ENCODE measurements around the gene SH3BP5L.
"Not testable (repeated sequence)": the region's sequence is repeated elsewhere in the genome, so short reads cannot be mapped to it uniquely, and the experiment has no call there.

The SH3BP5L gene

DNA sequence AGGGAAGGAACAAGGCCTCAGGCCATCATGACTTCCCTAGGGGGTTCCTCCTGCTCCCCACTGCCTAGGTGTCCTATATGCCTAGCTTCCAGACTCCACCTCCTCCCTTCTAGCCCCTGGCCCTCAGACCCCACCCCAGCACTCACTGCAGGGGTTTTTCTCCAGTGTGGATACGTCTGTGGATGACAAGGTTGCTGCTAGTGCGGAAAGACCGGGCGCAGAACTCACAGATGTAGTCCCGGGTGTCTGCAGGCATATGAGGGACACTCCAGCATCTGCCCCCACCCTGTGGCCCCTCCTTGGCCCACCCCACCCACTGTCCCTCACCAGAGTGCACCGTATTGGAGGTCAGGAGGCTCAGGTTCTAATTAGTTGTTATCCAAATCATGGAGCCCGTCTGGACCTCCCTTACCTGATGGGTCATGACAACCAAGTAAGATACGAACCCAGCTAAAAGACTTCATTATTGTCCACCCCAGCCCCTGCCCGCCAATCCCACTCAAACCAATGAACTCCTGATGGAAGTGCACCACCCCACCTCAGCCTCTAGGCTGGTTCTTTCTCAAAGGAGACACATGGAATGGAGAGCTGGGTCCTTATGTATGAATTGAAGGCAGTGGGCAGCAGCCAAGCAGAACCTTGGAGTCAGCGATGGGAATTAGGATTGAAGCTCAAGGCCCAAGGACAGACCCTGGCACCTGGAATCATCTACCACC, 25.0 kb upstream of the SH3BP5L start:
- DNase-seq = no peak

- no peak for DNase-seq
These were observed 24.4 kb upstream of the SH3BP5L start for GRCh38 chr1:248850124-248850523.

DNA sequence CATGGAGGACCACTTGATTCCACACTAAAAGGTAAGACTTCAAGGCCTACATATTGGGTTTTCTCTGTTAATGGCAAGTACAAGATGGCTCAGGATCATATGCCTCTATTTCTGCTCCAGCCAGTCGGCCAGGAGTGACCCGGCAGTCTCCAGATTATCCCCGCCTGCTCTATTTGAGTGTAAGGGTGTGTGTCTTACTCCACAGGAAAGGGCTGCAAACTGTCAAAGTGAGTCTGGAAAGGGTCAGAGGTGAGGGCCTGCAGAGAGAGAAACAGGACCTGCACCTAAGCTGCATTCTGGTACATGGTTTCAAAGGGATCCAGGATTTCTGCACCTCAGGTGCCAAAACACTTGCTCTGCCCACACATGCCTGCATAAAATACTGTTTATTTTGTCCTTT, 23.9 kb upstream of the SH3BP5L start:
- DNase-seq = no peak

GRCh38 chr1:248849152-248849551, 23.4 kb upstream of the SH3BP5L start:
- no peak for DNase-seq

- DNase-seq = no peak
These were observed 22.9 kb upstream of the SH3BP5L start for GRCh38 chr1:248848602-248849001.

GRCh38 chr1:248847956-248848561, 22.3 kb upstream of the SH3BP5L start:
- no peak for DNase-seq

GRCh38 chr1:248847181-248847955, 21.7 kb upstream of the SH3BP5L start:
- no peak for DNase-seq

DNA sequence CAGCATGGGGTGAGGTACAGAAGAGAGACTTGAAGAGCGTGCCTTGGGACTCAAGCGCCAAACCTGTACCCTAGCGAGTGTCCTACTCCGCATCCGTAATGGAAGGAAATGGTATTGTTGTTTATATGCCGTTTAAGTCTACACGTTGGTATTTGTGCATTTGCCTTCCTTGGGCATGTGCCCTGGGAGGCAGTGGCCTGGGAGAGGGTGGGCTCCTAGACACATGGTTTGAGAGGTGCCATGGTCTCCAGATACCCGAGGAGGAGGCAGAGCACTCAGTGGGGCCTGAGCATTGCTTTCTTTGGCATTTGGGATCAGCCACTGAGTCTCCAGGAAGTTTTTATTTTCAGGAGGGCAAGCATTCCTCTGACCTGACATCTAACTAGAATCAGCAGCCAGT, 18.8 kb upstream of the SH3BP5L start:
- DNase-seq = no peak

GRCh38 chr1:248843687-248844086, 18.0 kb upstream of the SH3BP5L start:
- DNase-seq = no peak

- DNase-seq = no peak
These were observed 17.1 kb upstream of the SH3BP5L start for GRCh38 chr1:248842781-248843331.

DNA sequence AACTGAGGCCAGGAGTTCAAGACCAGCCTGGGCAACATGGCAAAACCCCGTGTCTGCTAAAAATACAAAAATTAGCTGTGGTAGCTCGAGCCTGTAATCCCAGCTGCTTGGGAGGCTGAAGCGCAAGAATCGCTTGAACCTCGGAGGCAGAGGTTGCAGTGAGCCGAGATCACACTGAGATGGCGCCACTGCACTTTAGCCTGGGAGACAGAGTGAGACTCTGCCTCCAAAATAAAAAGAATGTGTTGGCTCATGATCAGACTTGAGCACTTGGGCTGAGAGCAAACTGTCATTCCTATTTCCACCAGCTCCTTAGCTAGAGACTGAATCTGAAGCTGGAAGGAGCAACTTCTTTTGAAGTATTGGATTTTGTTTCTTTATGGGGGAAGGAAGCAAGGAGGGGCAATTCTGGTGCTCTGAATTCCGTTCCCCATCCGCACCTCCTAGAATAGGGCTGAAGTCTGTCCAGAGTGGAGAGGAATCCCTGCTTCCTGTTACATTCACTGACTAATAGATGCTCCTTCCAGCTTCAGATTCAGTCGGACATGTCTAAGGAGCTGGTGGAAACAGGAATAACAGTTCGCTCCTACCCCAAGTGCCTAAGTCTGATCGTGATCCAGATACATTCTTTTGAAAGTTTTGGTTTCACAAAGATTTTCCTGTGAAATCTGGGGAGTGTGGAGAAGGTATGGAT, 16.1 kb upstream of the SH3BP5L start:
- DNase-seq = peak; percentile 52 to 60

DNA sequence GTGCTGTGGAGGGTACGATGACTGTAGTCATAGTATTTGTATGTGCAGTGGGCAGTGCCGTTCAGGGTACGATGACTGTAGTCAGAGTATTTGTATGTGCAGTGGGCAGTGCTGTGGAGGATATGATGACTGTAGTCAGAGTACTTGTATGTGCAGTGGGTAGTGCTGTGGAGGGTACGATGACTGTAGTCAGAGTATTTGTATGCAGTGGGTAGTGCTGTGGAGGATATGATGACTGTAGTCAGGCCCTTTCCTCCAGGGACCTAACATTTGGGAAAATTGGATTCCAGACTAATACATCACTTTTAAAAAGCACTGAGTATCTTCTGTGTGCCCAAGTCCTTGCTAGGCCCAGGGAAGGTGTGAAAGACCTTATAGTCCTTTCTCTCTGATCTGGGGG, 15.2 kb upstream of the SH3BP5L start:
- no peak for DNase-seq

GRCh38 chr1:248839168-248839555, 13.4 kb upstream of the SH3BP5L start:
- DNase-seq = no peak

- peak; percentile 91 to 92 for DNase-seq
These were observed 12.8 kb upstream of the SH3BP5L start for GRCh38 chr1:248838357-248839167.

- peak; percentile 94 to 95 for DNase-seq
These were observed 12.2 kb upstream of the SH3BP5L start, which contains the start of gene ZNF672 for GRCh38 chr1:248837781-248838356. TSS of gene ZNF672 (plus strand) at chr1:248838224. CDS start at chr1:248847275, 9,051 bp downstream.

DNA sequence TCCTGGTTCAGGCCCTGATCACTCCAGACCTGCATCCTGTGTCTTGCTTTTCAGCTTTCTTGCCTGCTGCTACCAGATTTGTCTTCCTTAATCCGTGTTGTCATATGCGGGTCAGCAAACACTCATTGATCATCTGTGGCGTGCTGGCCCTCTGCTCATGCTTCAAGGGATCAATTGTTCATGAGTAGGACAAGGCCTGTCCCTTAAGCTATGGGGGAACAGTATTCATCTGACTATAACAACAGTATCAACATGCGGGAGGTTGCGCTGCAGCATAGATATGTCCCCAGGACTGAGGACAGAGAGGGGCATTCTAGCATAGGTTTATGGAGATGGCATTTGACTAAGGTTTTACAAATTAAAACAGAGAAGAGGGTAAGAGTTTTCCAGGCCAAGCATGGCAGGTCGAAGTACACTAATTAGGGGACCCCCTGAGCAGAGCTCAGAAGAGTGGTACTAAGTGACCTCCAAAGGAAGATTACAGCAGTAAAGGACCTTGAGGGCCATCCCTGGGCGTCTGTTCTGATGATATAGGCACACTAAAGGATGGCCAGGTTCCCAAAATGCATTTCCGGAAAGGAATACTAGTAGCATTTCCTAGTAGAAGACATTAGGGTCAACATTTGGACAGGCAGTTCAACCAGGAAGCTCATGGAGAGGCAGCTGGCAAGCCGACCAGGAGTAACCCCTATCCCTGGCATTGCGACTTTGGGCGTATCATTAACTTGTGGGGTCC, 11.5 kb upstream of the SH3BP5L start:
- DNase-seq = no peak

DNA sequence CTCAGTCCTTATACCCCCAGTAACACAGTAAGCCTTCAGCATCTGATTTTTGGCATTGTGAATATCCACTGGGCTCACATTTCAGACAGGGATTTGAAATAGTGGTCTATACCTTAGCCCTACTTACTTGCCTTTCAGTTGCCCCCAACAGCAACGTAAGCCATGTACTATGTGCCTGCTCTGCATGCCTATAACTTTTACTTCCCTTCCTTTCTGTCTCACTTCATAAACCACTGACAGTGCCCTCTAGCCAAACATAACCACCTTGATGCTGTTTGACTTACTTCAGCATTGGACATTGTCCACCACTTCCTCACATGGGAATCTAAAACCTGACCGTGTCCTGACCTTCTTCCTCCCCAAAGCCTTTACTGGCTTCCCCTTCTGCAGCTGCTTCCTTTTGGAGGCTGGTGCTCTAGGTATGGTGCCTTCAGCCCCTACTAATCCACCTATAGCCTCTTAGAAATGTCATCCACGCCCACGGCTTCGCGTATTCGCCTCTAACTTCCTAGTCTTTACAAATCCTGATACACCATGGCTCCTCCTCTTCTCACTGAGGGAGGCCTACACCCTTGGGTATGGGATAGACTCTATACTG, 8.7 kb upstream of the SH3BP5L start:
- DNase-seq = no peak

- DNase-seq = no peak
These were observed 6.1 kb upstream of the SH3BP5L start for GRCh38 chr1:248831842-248832241.

GRCh38 chr1:248830718-248831017, 5.0 kb upstream of the SH3BP5L start:
- not testable (repeated sequence) for DNase-seq

- DNase-seq = peak in 1 of 2 donors; percentile 37
These were observed 3.1 kb upstream of the SH3BP5L start for GRCh38 chr1:248828845-248829244.

GRCh38 chr1:248825573-248825908, 174 bp downstream of the SH3BP5L start:
- DNase-seq = no peak

Measured in CD4-positive, alpha-beta T cell treated with Interleukin-4 for 1 hour (primary cell).